H1 (cell line): ENCODE measurements around the gene MRPL16. TPM values are rescaled to one million over a fixed set of nuclear protein-coding genes. Genes with fewer than 3 reads are reported as not detected.

Experiments used
- CTCF ChIA-PET: fragments of 300-600 bp; sonication (Branson Sonifier 250); formaldehyde crosslinking; loops from one replicate; lab custom pipeline; 2021; ENCODE audit not compliant: partially characterized antibody; lab: Charles Lee
- POLR2A ChIA-PET: fragments of 300-600 bp; sonication (Branson Sonifier 250); formaldehyde crosslinking; loops from one replicate; lab custom pipeline; 2021; ENCODE audit warnings: inconsistent platforms; ENCODE audit not compliant: partially characterized antibody; lab: Charles Lee
- DNase-seq, 2 experiments: peaks; one replicate each; pipeline versions ENCODE4 v3.0.0 to v3.0.0-alpha.2; 2010 to 2022; ENCODE audit warnings: low spot score in 2 of 2, low read depth in 1 of 2, mixed read lengths in 1 of 2
- FAIRE-seq: peaks from 2 replicates; lab custom pipeline; 2011; peaks lifted over from hg19 to GRCh38; lab: Jason Lieb, UNC
- H2AFZ ChIP-seq: 2 replicates; pipeline ENCODE4 v1.8.1; 2012; ENCODE audit warnings: low read length, inconsistent platforms
- H2AK5ac ChIP-seq: 2 replicates; pipeline ENCODE4 v1.6.1; 2013; ENCODE audit warnings: low read depth, low read length
- H2BK120ac ChIP-seq: replicated peaks from 2 replicates; pipeline ENCODE3; 2013; ENCODE audit warnings: low read depth, low read length, inconsistent platforms
- H2BK12ac ChIP-seq: 2 replicates; pipeline ENCODE4 v1.6.1; 2013; ENCODE audit warnings: low read depth, low read length
- H2BK15ac ChIP-seq: 2 replicates; pipeline ENCODE4 v1.6.1; 2013; ENCODE audit warnings: low read length
- H2BK20ac ChIP-seq: 2 replicates; pipeline ENCODE4 v1.6.1; 2013; ENCODE audit warnings: low read length
- H2BK5ac ChIP-seq: 2 replicates; pipeline ENCODE4 v1.6.1; 2013; ENCODE audit warnings: low read depth, low read length
- H3K14ac ChIP-seq: 2 replicates; pipeline ENCODE4 v1.6.1; 2013; ENCODE audit warnings: inconsistent platforms; ENCODE audit not compliant: insufficient read length
- H3K18ac ChIP-seq: 2 replicates; pipeline ENCODE4 v1.6.1; 2013; ENCODE audit warnings: low read length; ENCODE audit errors: extremely low read depth
- H3K23ac ChIP-seq: 2 replicates; pipeline ENCODE4 v1.6.1; 2013; ENCODE audit warnings: inconsistent platforms; ENCODE audit not compliant: insufficient read length
- H3K23me2 ChIP-seq: 2 replicates; pipeline ENCODE4 v1.6.1; 2013; ENCODE audit warnings: low read depth, low read length
- H3K27ac ChIP-seq: 2 replicates; pipeline ENCODE4 v1.6.1; 2011; ENCODE audit warnings: low read depth, low read length, inconsistent platforms
- H3K27me3 ChIP-seq, 4 experiments: replicated peaks in 1 of 4; 1 replicate in 1 of 4; 2 replicates in 3 of 4; pipeline versions ENCODE4 v1.6.1 to v1.8.1; 2011 to 2013; ENCODE audit warnings: low read length in 3 of 4, mild to moderate bottlenecking in 3 of 4, inconsistent platforms in 2 of 4, mixed read lengths in 2 of 4, moderate library complexity in 1 of 4; ENCODE audit not compliant: control insufficient read depth in 3 of 4, insufficient read depth in 3 of 4; ENCODE audit errors: extremely low read depth in 1 of 4
- H3K36me3 ChIP-seq, 4 experiments: 2 replicates each; pipeline versions ENCODE4 v1.6.1 to v1.8.1; 2011 to 2013; ENCODE audit warnings: mild to moderate bottlenecking in 4 of 4, low read length in 3 of 4, moderate library complexity in 2 of 4, control low read depth in 1 of 4, inconsistent platforms in 1 of 4; ENCODE audit not compliant: insufficient read depth in 4 of 4, control insufficient read depth in 2 of 4
- H3K4ac ChIP-seq: replicated peaks from 2 replicates; pipeline ENCODE3; 2013; ENCODE audit warnings: low read length, low read depth, mixed read lengths, inconsistent platforms; ENCODE audit not compliant: insufficient read length
- H3K4me1 ChIP-seq, 4 experiments: replicated peaks in 1 of 4; 1 replicate in 1 of 4; 2 replicates in 3 of 4; pipeline versions ENCODE4 v1.6.1 to v1.8.1; 2011 to 2013; ENCODE audit warnings: low read length in 3 of 4, inconsistent platforms in 2 of 4, mixed read lengths in 1 of 4; ENCODE audit not compliant: insufficient read depth in 4 of 4, control insufficient read depth in 3 of 4
- H3K4me2 ChIP-seq, 2 experiments: 2 replicates each; pipeline versions ENCODE4 v1.6.1 to v1.8.1; 2011 to 2013; ENCODE audit warnings: low read depth in 2 of 2, low read length in 2 of 2, control low read depth in 1 of 2, inconsistent platforms in 1 of 2, mild to moderate bottlenecking in 1 of 2; ENCODE audit not compliant: insufficient read depth in 1 of 2
- H3K4me3 ChIP-seq, 4 experiments: fragments of 200-600, 300-600 bp in 1 of 4; sonication (generic), shearing (Covaris generic), sonication (Bioruptor Twin) in 1 of 4; 2 replicates each; pipeline versions ENCODE4 v1.5.1 to v1.8.1; 2011 to 2016; ENCODE audit warnings: low read length in 4 of 4, low read depth in 3 of 4, control low read depth in 2 of 4, inconsistent platforms in 2 of 4, mild to moderate bottlenecking in 2 of 4, mixed read lengths in 1 of 4, moderate library complexity in 1 of 4; ENCODE audit not compliant: insufficient read depth in 2 of 4; ENCODE audit errors: extremely low read depth in 1 of 4
- H3K56ac ChIP-seq: replicated peaks from 2 replicates; pipeline ENCODE3; 2013; ENCODE audit warnings: low read depth, mild to moderate bottlenecking, mixed read lengths, low read length, inconsistent platforms; ENCODE audit not compliant: insufficient read length
- H3K79me1 ChIP-seq: 2 replicates; pipeline ENCODE4 v1.6.1; 2013; ENCODE audit warnings: low read depth, low read length, control low read depth
- H3K79me2 ChIP-seq, 2 experiments: 2 replicates each; pipeline versions ENCODE4 v1.6.1 to v1.8.1; 2012 to 2013; ENCODE audit warnings: low read length in 2 of 2, mild to moderate bottlenecking in 2 of 2, inconsistent platforms in 1 of 2; ENCODE audit not compliant: insufficient read depth in 2 of 2, control insufficient read depth in 1 of 2
- H3K9ac ChIP-seq, 4 experiments: replicated peaks in 1 of 4; 1 replicate in 1 of 4; 2 replicates in 3 of 4; pipeline versions ENCODE4 v1.6.1 to v1.8.1; 2011 to 2013; ENCODE audit warnings: low read depth in 3 of 4, low read length in 3 of 4, control low read depth in 2 of 4, mild to moderate bottlenecking in 2 of 4, moderate library complexity in 2 of 4, inconsistent platforms in 1 of 4; ENCODE audit errors: extremely low read depth in 1 of 4
- H3K9me3 ChIP-seq, 2 experiments: 2 replicates each; pipeline versions ENCODE4 v1.6.1 to v1.8.1; 2012 to 2013; ENCODE audit warnings: mild to moderate bottlenecking in 2 of 2, moderate library complexity in 2 of 2, control low read depth in 1 of 2, inconsistent platforms in 1 of 2, low read depth in 1 of 2, low read length in 1 of 2, mixed read lengths in 1 of 2; ENCODE audit not compliant: insufficient read depth in 2 of 2
- H4K20me1 ChIP-seq, 2 experiments: replicated peaks in 1 of 2; 2 replicates each; pipeline versions ENCODE3 to v1.8.1; 2011 to 2013; ENCODE audit warnings: inconsistent platforms in 2 of 2, low read length in 2 of 2, mild to moderate bottlenecking in 1 of 2; ENCODE audit not compliant: insufficient read depth in 2 of 2, control insufficient read depth in 1 of 2
- H4K5ac ChIP-seq: 2 replicates; pipeline ENCODE4 v1.6.1; 2013; ENCODE audit warnings: low read length, low read depth, mixed read lengths, inconsistent platforms; ENCODE audit not compliant: insufficient read length
- H4K8ac ChIP-seq: 2 replicates; pipeline ENCODE4 v1.8.0; 2013; ENCODE audit warnings: mild to moderate bottlenecking, moderate library complexity, low read length, inconsistent platforms; ENCODE audit not compliant: insufficient read depth; ENCODE audit errors: extremely low read depth
- H4K91ac ChIP-seq: replicated peaks from 2 replicates; pipeline ENCODE3; 2013; ENCODE audit warnings: low read length, mixed read lengths, inconsistent platforms; ENCODE audit not compliant: insufficient read length
- CBX5 ChIP-seq: fragments of 300-800, 300-1000 bp; sonication (generic); IDR thresholded peaks from 2 replicates; pipeline ENCODE4 v1.7.1; 2016; ENCODE audit warnings: antibody characterized with exemption, low read length, low read depth
- CEBPB ChIP-seq: IDR thresholded peaks from 2 replicates; pipeline ENCODE4 v1.6.1; 2012; ENCODE audit warnings: low read depth, low read length
- KDM1A ChIP-seq: fragments of 200-600, 300-600 bp; sonication (generic); IDR thresholded peaks from 2 replicates; pipeline ENCODE4 v1.7.1; 2016; ENCODE audit warnings: mild to moderate bottlenecking, low read length, borderline replicate concordance
- PHF8 ChIP-seq: fragments of 200-600 bp; sonication (generic); conservative IDR thresholded peaks from 2 replicates; pipeline ENCODE4 v1.7.1; 2012; ENCODE audit warnings: low read depth, mild to moderate bottlenecking, inconsistent platforms, low read length, moderate library complexity
- POLR2A ChIP-seq, 2 experiments: IDR thresholded peaks; 1 replicate in 1 of 2; 2 replicates in 1 of 2; pipeline ENCODE4 v1.6.1; 2011; ENCODE audit warnings: low read depth in 2 of 2, low read length in 2 of 2, mild to moderate bottlenecking in 2 of 2; ENCODE audit errors: control extremely low read depth in 1 of 2
- RAD21 ChIP-seq, 2 experiments: IDR thresholded peaks in 1 of 2; conservative IDR thresholded peaks in 1 of 2; 2 replicates each; pipeline ENCODE4 v1.6.1; 2011; ENCODE audit warnings: low read depth in 2 of 2, low read length in 2 of 2, improper control_type of control experiment in 1 of 2, inconsistent platforms in 1 of 2, mild to moderate bottlenecking in 1 of 2, moderate library complexity in 1 of 2
- RFX5 ChIP-seq: IDR thresholded peaks from 2 replicates; pipeline ENCODE4 v1.6.1; 2011; ENCODE audit warnings: low read depth, low read length, improper control_type of control experiment, borderline replicate concordance
- RXRA ChIP-seq: IDR thresholded peaks from 2 replicates; pipeline ENCODE4 v1.6.1; 2011; ENCODE audit warnings: low read depth, mild to moderate bottlenecking, low read length, moderate library complexity; ENCODE audit not compliant: insufficient read depth
- SAP30 ChIP-seq: fragments of 300-600 bp; sonication (generic); IDR thresholded peaks from 2 replicates; pipeline ENCODE4 v1.7.1; 2012; ENCODE audit warnings: low read length, moderate library complexity, mild to moderate bottlenecking, inconsistent platforms; ENCODE audit not compliant: insufficient read depth, insufficient replicate concordance
- WGBS, 2 experiments: shearing (Covaris generic) in 1 of 2; methylation state at CpG; one replicate each; pipeline versions ENCODE4 v1.1.6 to v1.1.7; 2013 to 2015; ENCODE audit warnings: low lambda C conversion rate in 2 of 2, mixed read lengths in 2 of 2, inconsistent platforms in 1 of 2, low coverage in 1 of 2, missing lambda C conversion rate in 1 of 2; ENCODE audit not compliant: insufficient replicate concordance in 2 of 2, insufficient coverage in 1 of 2, insufficient read length in 1 of 2; ENCODE audit errors: extremely low coverage in 1 of 2, missing lambda C conversion rate in 1 of 2; 5-methylcytosine and 5-hydroxymethylcytosine counted together
- polyA plus RNA-seq, 7 experiments: library from polyadenylated mRNA; depleted of rRNA in 3 of 7; stranded (reverse) in 5 of 7; unstranded in 2 of 7; fragments of >200 nt in 5 of 7; fragments of 200-250 nt in 2 of 7; gene quantifications; 1 replicate in 5 of 7; 2 replicates in 1 of 7; 4 replicates in 1 of 7; pipeline versions ENCODE4 v1.2.1 to v1.2.3, GENCODE V29; 2011 to 2013; ENCODE audit warnings: missing spikeins in 2 of 7, mixed read lengths in 2 of 7
- total RNA-seq: library from RNA; stranded (reverse); fragmentation: NEBNext Ultra II Directional; extraction: Animal tissue kit (Norgen Biotek cat#: 25700); gene quantifications from 2 replicates; pipeline ENCODE4 v1.2.1, GENCODE V29; 2021
- TF ChIP-seq, protein P1 (sequence below), 3 experiments: IDR thresholded peaks; 1 replicate in 2 of 3; 2 replicates in 1 of 3; pipeline versions ENCODE4 v1.5.1 to v1.6.1; 2011; ENCODE audit warnings: low read length in 3 of 3, mild to moderate bottlenecking in 3 of 3, inconsistent platforms in 2 of 3, low read depth in 1 of 3, moderate library complexity in 1 of 3; ENCODE audit not compliant: insufficient read depth in 1 of 3; ENCODE audit errors: control extremely low read depth in 1 of 3

MRPL16 gene
- total and polyA plus RNA-seq, 2 of the 8 experiments (the other 6 are each of a cell fraction or from before 2014, with no cell fraction given), result 69.2 to 79.8 TPM

GRCh38 chr11:59822989-59823566 is 12.5 kb upstream of the MRPL16 start:
- DNase-seq, result no peak
- TF ChIP-seq KDM1A, result no peak
- TF ChIP-seq, protein P1, sequence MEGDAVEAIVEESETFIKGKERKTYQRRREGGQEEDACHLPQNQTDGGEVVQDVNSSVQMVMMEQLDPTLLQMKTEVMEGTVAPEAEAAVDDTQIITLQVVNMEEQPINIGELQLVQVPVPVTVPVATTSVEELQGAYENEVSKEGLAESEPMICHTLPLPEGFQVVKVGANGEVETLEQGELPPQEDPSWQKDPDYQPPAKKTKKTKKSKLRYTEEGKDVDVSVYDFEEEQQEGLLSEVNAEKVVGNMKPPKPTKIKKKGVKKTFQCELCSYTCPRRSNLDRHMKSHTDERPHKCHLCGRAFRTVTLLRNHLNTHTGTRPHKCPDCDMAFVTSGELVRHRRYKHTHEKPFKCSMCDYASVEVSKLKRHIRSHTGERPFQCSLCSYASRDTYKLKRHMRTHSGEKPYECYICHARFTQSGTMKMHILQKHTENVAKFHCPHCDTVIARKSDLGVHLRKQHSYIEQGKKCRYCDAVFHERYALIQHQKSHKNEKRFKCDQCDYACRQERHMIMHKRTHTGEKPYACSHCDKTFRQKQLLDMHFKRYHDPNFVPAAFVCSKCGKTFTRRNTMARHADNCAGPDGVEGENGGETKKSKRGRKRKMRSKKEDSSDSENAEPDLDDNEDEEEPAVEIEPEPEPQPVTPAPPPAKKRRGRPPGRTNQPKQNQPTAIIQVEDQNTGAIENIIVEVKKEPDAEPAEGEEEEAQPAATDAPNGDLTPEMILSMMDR (IDR thresholded peaks at IDR 0.05; ENCODE audit: control extremely low read depth in 1 of 3, insufficient read depth in 1 of 3, low read depth in 1 of 3, low read length in 3 of 3), result peak; percentile 11 to 63 (median 62)
- no peak for TF ChIP-seq RFX5
- TF ChIP-seq CBX5, result no peak
- peak; percentile 81 to 86 for TF ChIP-seq RAD21 (IDR thresholded peaks at IDR 0.05 in 1 of 2, conservative IDR thresholded peaks at IDR 0.05 in 1 of 2; ENCODE audit: low read depth in 2 of 2, low read length in 2 of 2)
- no peak for TF ChIP-seq SAP30
- no peak for TF ChIP-seq RXRA
- no peak for TF ChIP-seq POLR2A (IDR thresholded peaks at IDR 0.05; ENCODE audit: control extremely low read depth in 1 of 2, low read depth in 2 of 2, low read length in 2 of 2)
- TF ChIP-seq CEBPB, result peak; percentile 85
- no peak for TF ChIP-seq PHF8

More at GRCh38 chr11:59822989-59823566, 12.5 kb upstream of the MRPL16 start:
- no peaks in the 10 kb centered on the region for H3K27me3 ChIP-seq
- no peaks in the 10 kb centered on the region for H3K79me1 ChIP-seq
- H4K5ac ChIP-seq, result no peak overlapping the region
- no peaks in the 10 kb centered on the region; the same call in 1 of the 2 replicates for H3K23me2 ChIP-seq
- H4K91ac ChIP-seq, result no peak overlapping the region
- no peaks in the 10 kb centered on the region for H3K36me3 ChIP-seq
- no peak overlapping the region for H2BK12ac ChIP-seq
- H3K9ac ChIP-seq, result no peak overlapping the region
- H3K4ac ChIP-seq, result no peak overlapping the region
- no peak overlapping the region for H2BK20ac ChIP-seq
- H2BK5ac ChIP-seq, result no peak overlapping the region
- no peak overlapping the region for H2BK120ac ChIP-seq
- no peak overlapping the region for H3K4me3 ChIP-seq
- no peak overlapping the region for H3K18ac ChIP-seq
- POLR2A ChIA-PET, result no interaction called here
- no peak overlapping the region for H2AK5ac ChIP-seq
- no peak overlapping the region for H3K4me2 ChIP-seq
- H3K9me3 ChIP-seq, result no peaks in the 10 kb centered on the region
- no peak overlapping the region for H3K56ac ChIP-seq
- CTCF ChIA-PET, result interaction anchor here (0.6 to 2.8 kb wide), 15 partner anchors 11 to 428 kb away, joined by 3 to 13 read pairs (median 3); partner anchors contain the start of gene CBLIF
- no peak overlapping the region for H3K14ac ChIP-seq
- H3K4me1 ChIP-seq, result peaks cover 0 to 5% (median 0%) of the 10 kb centered on the region in 4 experiments; a peak in 2 of 7 replicates
- 61% methylated on average over 9 of the region's 9 CpGs; no CpG with 5 or more reads in 1 of the 2 experiments for WGBS, 2 experiments
- no peak overlapping the region for H3K23ac ChIP-seq
- H2AFZ ChIP-seq, result no peak overlapping the region
- H3K79me2 ChIP-seq, result no peaks in the 10 kb centered on the region
- no peak overlapping the region for H4K8ac ChIP-seq
- H4K20me1 ChIP-seq, result no peaks in the 10 kb centered on the region
- FAIRE-seq, result peak; percentile 48
- H3K27ac ChIP-seq, result no peak overlapping the region
- H2BK15ac ChIP-seq, result no peak overlapping the region
